GM21786 (cell line): ENCODE data around the gene EIF3A.
A peak's percentile ranks its signal among the peaks of the same experiment; 100 is the strongest.

Experiments used
- ATAC-seq: cut with Tn5 transposase; IDR thresholded peaks from one replicate; pipeline ENCODE4 v1.9.1; 2021; ENCODE audit not compliant: unreplicated experiment

The EIF3A gene

GRCh38 chr10:119022846-119023552, 57.6 kb downstream of the EIF3A start:
- no peak for ATAC-seq

- ATAC-seq = no peak
Observed at GRCh38 chr10:119020627-119020946, 60.0 kb downstream of the EIF3A start.

- ATAC-seq = no peak
Observed at GRCh38 chr10:119007211-119007574, 73.4 kb downstream of the EIF3A start.

- no peak for ATAC-seq
Observed at GRCh38 chr10:119006451-119007210, 74.0 kb downstream of the EIF3A start.

- ATAC-seq = no peak
Observed at GRCh38 chr10:119005362-119006043, 75.1 kb downstream of the EIF3A start.

- no peak for ATAC-seq
Observed at GRCh38 chr10:119003572-119004289, 76.9 kb downstream of the EIF3A start.

- no peak for ATAC-seq
Observed at GRCh38 chr10:119001717-119002500, 78.7 kb downstream of the EIF3A start.

- ATAC-seq = no peak
Observed at GRCh38 chr10:118998183-118998582, 82.4 kb downstream of the EIF3A start.

- ATAC-seq = no peak
Observed at GRCh38 chr10:118997379-118997778, 83.2 kb downstream of the EIF3A start.

GRCh38 chr10:118995739-118996138, 84.9 kb downstream of the EIF3A start:
- ATAC-seq = no peak

- ATAC-seq = no peak
Observed at GRCh38 chr10:118994321-118994720, 86.3 kb downstream of the EIF3A start.

- no peak for ATAC-seq
Observed at GRCh38 chr10:118993214-118993613, 87.4 kb downstream of the EIF3A start.

- ATAC-seq = no peak
Observed at GRCh38 chr10:118992496-118992895, 88.1 kb downstream of the EIF3A start.

- ATAC-seq = no peak
Observed at GRCh38 chr10:118990326-118990725, 90.3 kb downstream of the EIF3A start.

GRCh38 chr10:118986815-118987790, 93.5 kb downstream of the EIF3A start:
- peak; percentile 76 for ATAC-seq

- no peak for ATAC-seq
Observed at GRCh38 chr10:118985576-118985975, 95.0 kb downstream of the EIF3A start.
